Osteoblast (primary cell): ENCODE measurements around the gene BRAF. TPM values are rescaled to one million over a fixed set of nuclear protein-coding genes. Genes with fewer than 3 reads are reported as not detected.

Experiments
- DNase-seq: peaks from one replicate; pipeline ENCODE4 v3.0.0; 2011; ENCODE audit warnings: low spot score, mixed read lengths; ENCODE audit not compliant: insufficient read length; ENCODE audit errors: missing footprints
- H2AFZ ChIP-seq: 2 replicates; pipeline ENCODE4 v1.6.0; 2011; ENCODE audit warnings: mild to moderate bottlenecking, low read length
- H3K27ac ChIP-seq: 2 replicates; pipeline ENCODE4 v1.5.1; 2011; ENCODE audit warnings: mild to moderate bottlenecking, low read depth, low read length, moderate library complexity
- H3K27me3 ChIP-seq: 2 replicates; pipeline ENCODE4 v1.6.0; 2012; ENCODE audit warnings: mild to moderate bottlenecking, control low read depth, inconsistent platforms, low read length, moderate library complexity; ENCODE audit not compliant: insufficient read depth
- H3K36me3 ChIP-seq: 2 replicates; pipeline ENCODE4 v1.5.1; 2011; ENCODE audit warnings: mild to moderate bottlenecking, low read length, control low read depth, moderate library complexity; ENCODE audit not compliant: insufficient read depth
- H3K4me1 ChIP-seq: 2 replicates; pipeline ENCODE4 v1.5.1; 2011; ENCODE audit warnings: mild to moderate bottlenecking, low read length, control low read depth, moderate library complexity; ENCODE audit not compliant: insufficient read depth
- H3K4me2 ChIP-seq: 2 replicates; pipeline ENCODE4 v1.6.0; 2011; ENCODE audit warnings: mild to moderate bottlenecking, low read length; ENCODE audit not compliant: insufficient read depth
- H3K4me3 ChIP-seq: fragments of 200-600 bp; sonication (generic); 3 replicates; pipeline ENCODE4 v1.5.1; 2012; ENCODE audit warnings: mild to moderate bottlenecking, low read length, inconsistent platforms; ENCODE audit not compliant: insufficient read depth
- H3K79me2 ChIP-seq: 2 replicates; pipeline ENCODE4 v1.6.0; 2012; ENCODE audit warnings: mild to moderate bottlenecking, low read length, control low read depth, inconsistent platforms; ENCODE audit not compliant: insufficient read depth
- H3K9me3 ChIP-seq: 2 replicates; pipeline ENCODE4 v1.5.1; 2011; ENCODE audit warnings: low read depth, low read length, control low read depth
- H4K20me1 ChIP-seq: 2 replicates; pipeline ENCODE4 v1.6.0; 2012; ENCODE audit warnings: mild to moderate bottlenecking, low read length, control low read depth; ENCODE audit not compliant: insufficient read depth
- CTCF ChIP-seq: IDR thresholded peaks from 2 replicates; pipeline ENCODE4 v1.5.1; 2011; ENCODE audit warnings: mild to moderate bottlenecking, low read depth, low read length, moderate library complexity; ENCODE audit errors: extremely low read depth
- total RNA-seq: library from RNA; depleted of rRNA; stranded (reverse); fragments of >200 nt; gene quantifications from 2 replicates; pipeline ENCODE4 v1.2.3, GENCODE V29; 2012

BRAF gene
- total RNA-seq, 1 donor: 30.0 TPM

- no peak overlapping the region for H3K4me2 ChIP-seq
- DNase-seq: no peak
- no peak overlapping the region for H3K4me3 ChIP-seq
- H2AFZ ChIP-seq: no peak overlapping the region
- H3K27me3 ChIP-seq: no peaks in the 10 kb centered on the region
- no peak for TF ChIP-seq CTCF
- no peaks in the 10 kb centered on the region for H3K36me3 ChIP-seq
- peaks cover 87% of the 10 kb centered on the region for H3K79me2 ChIP-seq
- H3K9me3 ChIP-seq: no peaks in the 10 kb centered on the region
- peaks cover 56% of the 10 kb centered on the region for H4K20me1 ChIP-seq
- no peaks in the 10 kb centered on the region for H3K4me1 ChIP-seq
- no peak overlapping the region for H3K27ac ChIP-seq
These were observed 15.1 kb downstream of the BRAF start for GRCh38 chr7:140909476-140910161.

GRCh38 chr7:140908361-140908760, 16.4 kb downstream of the BRAF start:
- Histone ChIP-seq H3K4me1 (no peaks in the 10 kb centered on the region), H4K20me1 (peaks cover 58% of the 10 kb centered on the region), H3K27ac (no peak overlapping the region), H3K4me3 (no peak overlapping the region), H3K4me2 (no peak overlapping the region), H2AFZ (no peak overlapping the region), H3K36me3 (no peaks in the 10 kb centered on the region), H3K79me2 (peaks cover 89% of the 10 kb centered on the region), H3K9me3 (no peaks in the 10 kb centered on the region), H3K27me3 (no peaks in the 10 kb centered on the region)
- DNase-seq: no peak
- no peak for TF ChIP-seq CTCF

- Histone ChIP-seq H3K27ac (no peak overlapping the region), H3K4me1 (no peaks in the 10 kb centered on the region), H3K36me3 (no peaks in the 10 kb centered on the region), H3K4me3 (no peak overlapping the region), H3K9me3 (no peaks in the 10 kb centered on the region), H4K20me1 (peaks cover 51% of the 10 kb centered on the region), H2AFZ (no peak overlapping the region), H3K27me3 (no peaks in the 10 kb centered on the region), H3K4me2 (no peak overlapping the region), H3K79me2 (peaks cover 85% of the 10 kb centered on the region)
- TF ChIP-seq CTCF: no peak
- DNase-seq: peak; percentile 75
These were observed 20.8 kb downstream of the BRAF start for GRCh38 chr7:140903741-140904480.

DNA sequence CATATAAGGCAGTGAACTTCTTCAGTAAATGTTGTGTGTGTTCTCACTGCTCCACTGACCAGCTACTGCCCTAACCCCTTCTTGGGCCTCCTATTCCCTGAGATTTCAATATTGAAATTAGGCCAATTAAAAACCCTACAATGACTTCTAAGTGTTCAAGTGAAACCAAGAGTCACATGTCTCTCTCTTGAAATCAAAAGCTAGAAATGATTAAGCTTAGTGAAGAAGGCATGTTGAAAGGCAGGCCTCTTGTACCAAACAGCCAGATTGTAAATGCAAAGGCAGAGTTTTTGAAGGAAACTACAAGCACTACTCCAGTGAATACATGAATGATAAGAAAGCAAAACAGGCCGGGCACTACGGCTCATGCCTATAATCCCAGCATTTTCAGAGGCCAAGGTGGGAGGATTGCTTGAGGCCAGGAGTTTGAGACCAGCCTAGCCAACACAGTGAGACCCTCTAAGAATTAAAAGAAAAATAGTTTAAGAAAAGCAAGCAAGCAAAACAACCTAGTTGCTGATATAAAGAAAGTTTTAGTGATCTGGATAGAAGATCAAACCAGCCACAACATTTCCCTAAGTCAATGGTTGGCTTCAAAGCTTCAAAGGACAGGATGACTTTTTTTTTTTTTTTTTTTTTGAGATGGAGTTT, 22.3 kb downstream of the BRAF start:
- no peaks in the 10 kb centered on the region for H3K36me3 ChIP-seq
- H3K9me3 ChIP-seq: no peaks in the 10 kb centered on the region
- no peak overlapping the region for H3K4me3 ChIP-seq
- no peaks in the 10 kb centered on the region for H3K4me1 ChIP-seq
- H3K27me3 ChIP-seq: no peaks in the 10 kb centered on the region
- no peak overlapping the region for H3K27ac ChIP-seq
- H2AFZ ChIP-seq: no peak overlapping the region
- H3K79me2 ChIP-seq: peaks cover 84% of the 10 kb centered on the region
- H3K4me2 ChIP-seq: no peak overlapping the region
- DNase-seq: no peak
- TF ChIP-seq CTCF: no peak
- peaks cover 52% of the 10 kb centered on the region for H4K20me1 ChIP-seq
